NCI-H2196 (cell line): ENCODE results near the gene THOC6.

ENCODE experiments used
- DNase-seq: peaks from one replicate; lab custom pipeline; 2025; ENCODE audit not compliant: unreplicated experiment; lab: John Stamatoyannopoulos, UW

Gene THOC6

GRCh38 chr16:2991566-2992261, 32.1 kb upstream of the THOC6 start:
- no peak for DNase-seq

GRCh38 chr16:2992383-2993081, 31.3 kb upstream of the THOC6 start:
- no peak for DNase-seq

DNA sequence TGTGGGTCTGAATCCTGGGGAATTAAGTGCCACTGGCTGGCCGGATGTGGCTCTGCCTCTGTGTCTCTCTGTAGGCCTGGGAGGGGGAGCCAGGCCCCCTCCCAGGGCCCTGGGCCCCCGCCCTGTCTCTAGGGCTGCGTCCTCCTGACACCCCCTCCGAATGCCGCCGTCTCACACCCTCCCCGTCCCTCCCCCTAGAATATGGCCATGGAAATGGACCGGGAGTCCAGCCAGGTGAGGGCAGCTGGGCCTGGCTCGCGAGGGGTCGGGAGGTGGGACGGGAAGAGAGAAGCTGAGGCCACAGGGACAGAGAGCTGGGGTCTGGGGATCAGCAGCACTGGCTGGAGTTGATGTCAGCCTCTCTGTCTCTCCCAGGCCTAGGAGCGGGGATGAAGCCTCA, 27.5 kb upstream of the THOC6 start:
- DNase-seq, result no peak

- no peak for DNase-seq
These were observed 23.9 kb upstream of the THOC6 start for GRCh38 chr16:2999929-3000328.

DNA sequence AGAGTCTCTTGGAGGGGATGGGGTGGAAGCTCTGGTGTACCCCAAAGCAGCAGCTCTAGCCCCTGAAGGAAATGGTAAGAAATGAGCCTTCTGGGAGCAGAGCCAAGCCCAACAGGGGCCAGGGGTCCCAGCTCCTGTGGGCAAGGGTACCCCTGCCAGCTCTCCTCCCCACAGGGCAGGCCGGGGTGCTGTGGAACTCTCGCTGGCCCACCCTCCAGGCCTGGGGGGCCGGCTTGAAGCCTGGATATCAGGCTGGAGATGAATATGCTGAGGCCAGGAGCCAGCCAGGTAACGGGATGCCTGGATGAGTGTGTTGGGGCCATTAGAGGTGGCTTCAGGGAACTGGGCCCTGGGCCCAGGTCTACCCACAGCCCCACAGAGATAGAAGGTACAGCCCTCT, 23.3 kb upstream of the THOC6 start:
- DNase-seq, result no peak

- no peak for DNase-seq
These were observed 22.5 kb upstream of the THOC6 start for GRCh38 chr16:3001316-3001715.

DNA sequence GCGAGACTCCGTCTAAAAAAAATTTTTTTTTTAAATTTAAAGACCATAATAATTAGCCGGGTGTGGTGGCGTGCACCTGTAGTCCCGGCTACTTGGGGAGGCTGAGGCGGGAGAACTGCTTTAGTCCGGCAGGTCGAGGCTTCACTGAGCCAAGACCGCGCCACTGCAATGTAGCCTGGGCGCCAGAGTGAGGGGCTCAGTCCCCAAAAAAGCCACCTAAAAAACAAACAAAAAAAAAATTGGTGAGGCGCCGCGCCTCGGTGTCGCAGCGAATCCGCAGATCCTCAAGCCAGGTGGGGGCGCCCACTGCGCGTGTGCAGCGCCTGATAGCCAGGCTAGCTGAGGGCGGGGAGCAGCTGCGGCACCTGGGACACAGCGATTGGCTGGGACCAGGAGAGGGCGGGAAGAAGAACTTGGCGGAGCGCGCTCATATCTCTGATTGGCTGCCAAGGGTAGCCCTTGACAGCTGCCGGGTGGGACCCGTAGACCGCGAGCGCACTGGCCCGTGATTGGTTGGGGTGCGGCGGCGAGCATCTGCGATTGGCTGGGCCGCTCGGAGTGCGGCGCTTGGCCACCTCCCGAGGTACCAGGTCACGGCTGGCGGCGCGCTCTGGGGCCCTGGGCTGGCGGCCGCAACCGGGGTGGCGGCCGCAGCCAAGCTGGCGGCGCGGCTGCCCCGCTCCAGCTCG, 20.1 kb upstream of the THOC6 start:
- peak; percentile 98 for DNase-seq

DNA sequence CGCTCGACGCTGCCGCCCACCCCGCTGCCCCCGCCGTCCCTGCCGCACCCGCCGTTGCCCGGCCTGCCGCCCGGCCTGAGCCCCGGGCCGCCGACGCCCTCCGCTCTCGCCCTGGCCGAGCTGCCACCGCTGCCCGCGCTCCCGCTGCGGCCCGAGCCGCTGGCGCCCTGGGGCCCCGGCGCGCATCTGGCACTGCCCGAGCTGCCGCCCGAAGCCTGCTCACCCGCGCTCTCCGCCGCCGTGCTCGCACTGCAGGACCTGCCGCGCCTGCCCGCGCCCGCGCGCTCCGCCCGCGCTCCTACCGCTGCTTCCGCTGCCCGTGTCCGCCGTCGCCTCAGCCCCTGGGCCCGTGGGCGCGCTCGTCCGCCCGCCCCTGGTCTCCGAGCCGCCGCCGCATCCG, 19.5 kb upstream of the THOC6 start:
- peak; percentile 68 for DNase-seq

GRCh38 chr16:3004781-3005284, 19.0 kb upstream of the THOC6 start:
- DNase-seq, result peak; percentile 50

DNA sequence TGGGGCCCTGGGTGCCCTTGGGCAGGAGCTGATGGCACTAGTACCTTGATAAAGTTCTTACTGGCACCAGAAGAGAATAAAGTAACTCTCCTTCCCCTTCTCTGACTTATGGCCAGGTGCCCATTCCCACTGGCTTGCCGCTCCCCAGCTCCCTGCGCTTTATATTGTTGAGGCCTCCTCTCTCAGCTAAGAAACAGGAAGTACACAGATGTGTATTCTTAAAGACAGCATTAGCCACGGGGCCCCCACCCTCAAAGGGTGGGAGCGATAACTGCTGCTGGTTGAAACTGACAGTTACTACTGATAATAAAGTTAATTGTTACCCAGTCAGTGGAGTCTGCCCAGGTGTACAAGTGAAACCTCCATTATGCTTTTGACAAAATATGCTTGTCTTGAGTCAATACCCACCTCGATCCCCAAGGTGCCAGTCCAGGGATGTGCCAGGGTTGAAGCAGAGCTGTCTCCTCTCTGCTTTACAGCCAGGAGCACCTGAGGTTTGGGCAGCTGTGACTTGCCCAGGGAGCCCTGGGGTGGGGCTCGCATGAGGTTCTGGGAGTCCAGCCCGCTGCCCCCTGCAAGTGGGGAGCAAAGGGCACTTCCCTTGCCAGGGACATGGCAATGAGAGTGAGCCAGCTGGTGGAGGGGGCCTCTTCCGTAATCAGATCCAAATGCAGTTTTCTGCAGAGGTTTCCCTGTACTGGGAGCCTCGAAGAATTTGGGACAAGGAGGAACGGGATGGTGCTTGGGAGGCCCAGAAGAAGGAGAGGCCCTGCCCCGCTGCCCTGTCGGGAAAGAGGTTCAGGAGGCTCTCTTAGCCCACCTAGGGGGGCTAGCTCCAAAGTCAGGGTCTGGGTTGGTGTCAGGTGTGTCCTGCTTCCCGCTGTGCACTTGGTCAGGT, 16.5 kb upstream of the THOC6 start:
- no peak for DNase-seq

GRCh38 chr16:3007957-3008689, 15.7 kb upstream of the THOC6 start:
- no peak for DNase-seq

GRCh38 chr16:3008690-3009037, 15.2 kb upstream of the THOC6 start:
- DNase-seq, result no peak

DNA sequence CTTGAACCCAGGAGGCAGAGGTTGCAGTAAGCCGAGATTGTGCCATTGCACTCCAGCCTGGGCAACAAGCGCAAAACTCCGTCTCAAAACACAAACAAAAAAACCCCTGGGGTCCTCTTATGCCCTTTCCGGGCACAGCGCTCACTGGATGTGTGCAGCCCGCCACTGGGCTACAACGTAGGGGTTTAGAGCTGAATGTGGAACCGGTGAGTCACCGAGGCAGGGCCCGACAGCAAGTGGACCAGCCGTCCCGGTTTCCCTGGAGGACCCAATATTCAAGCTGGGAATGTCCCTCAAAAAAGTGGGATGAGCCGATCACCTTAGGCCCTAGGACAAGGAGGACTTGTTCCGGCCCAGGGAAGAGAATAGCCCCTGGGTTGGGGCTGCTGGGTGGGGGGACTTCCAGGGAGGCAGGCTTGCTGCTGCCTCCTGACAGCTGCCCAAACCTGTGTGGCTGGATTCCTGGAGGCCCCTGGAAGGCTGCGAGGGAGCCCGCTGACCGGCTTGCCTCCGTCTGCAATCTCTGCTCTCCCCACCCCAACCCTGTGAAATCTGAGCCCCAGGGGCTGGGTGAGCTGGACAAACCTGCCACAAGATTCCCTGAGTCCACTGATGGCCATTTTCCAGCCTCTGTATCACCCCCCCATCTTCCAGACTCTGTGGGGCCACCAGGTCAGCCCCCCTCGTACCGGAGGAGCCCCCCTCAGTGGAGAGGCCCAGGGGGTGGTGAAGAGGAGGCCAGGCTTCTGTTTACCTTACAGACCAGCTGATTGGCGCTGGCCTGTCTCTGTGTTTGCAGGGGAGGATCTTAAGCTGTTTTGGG, 14.1 kb upstream of the THOC6 start:
- peak; percentile 43 for DNase-seq

GRCh38 chr16:3010510-3010909, 13.3 kb upstream of the THOC6 start:
- DNase-seq, result no peak

- peak; percentile 83 for DNase-seq
These were observed 11.6 kb upstream of the THOC6 start for GRCh38 chr16:3012246-3012645.

DNA sequence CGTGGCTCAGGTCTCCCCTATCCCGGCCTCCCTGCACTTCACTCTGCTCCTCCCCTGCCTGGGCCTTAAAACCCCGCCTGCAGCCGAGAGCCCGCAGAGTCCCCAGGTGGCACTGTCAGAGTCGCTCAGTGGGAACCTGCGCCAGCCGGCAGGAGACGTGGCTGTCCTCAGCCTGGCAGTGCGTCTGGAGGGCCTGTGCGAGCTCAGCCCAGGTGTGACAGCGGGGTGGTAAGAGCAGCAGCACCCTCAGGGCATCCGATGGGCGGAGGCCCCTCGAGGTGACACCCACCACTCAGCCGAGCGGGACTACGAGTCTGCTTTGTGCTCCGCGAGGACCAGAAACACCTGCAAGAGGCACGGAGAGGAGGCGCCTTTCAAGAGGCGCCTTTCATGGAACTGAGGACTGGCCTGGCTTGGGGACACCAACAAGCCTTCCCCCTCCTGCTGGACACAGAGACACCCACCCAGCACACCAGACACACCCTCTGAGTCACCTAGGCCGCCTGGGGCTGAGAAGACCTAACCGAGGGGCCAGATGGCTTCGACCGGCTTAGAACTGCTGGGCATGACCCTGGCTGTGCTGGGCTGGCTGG, 10.9 kb upstream of the THOC6 start, which contains the start of gene CLDN9:
TSS of gene CLDN9 (plus strand) at position 96 of the 593 bp plus-strand sequence. CDS start at position 536, 440 bp downstream.
- DNase-seq, result peak; percentile 51

DNA sequence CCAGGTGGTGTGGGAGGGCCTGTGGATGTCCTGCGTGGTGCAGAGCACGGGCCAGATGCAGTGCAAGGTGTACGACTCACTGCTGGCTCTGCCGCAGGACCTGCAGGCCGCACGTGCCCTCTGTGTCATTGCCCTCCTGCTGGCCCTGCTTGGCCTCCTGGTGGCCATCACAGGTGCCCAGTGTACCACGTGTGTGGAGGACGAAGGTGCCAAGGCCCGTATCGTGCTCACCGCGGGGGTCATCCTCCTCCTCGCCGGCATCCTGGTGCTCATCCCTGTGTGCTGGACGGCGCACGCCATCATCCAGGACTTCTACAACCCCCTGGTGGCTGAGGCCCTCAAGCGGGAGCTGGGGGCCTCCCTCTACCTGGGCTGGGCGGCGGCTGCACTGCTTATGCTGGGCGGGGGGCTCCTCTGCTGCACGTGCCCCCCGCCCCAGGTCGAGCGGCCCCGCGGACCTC, 10.3 kb upstream of the THOC6 start:
- no peak for DNase-seq

- DNase-seq, result no peak
These were observed 9.7 kb upstream of the THOC6 start for GRCh38 chr16:3013998-3014690.
